ENCODE measurements around the gene TMEM235.

The TMEM235 gene

DNA sequence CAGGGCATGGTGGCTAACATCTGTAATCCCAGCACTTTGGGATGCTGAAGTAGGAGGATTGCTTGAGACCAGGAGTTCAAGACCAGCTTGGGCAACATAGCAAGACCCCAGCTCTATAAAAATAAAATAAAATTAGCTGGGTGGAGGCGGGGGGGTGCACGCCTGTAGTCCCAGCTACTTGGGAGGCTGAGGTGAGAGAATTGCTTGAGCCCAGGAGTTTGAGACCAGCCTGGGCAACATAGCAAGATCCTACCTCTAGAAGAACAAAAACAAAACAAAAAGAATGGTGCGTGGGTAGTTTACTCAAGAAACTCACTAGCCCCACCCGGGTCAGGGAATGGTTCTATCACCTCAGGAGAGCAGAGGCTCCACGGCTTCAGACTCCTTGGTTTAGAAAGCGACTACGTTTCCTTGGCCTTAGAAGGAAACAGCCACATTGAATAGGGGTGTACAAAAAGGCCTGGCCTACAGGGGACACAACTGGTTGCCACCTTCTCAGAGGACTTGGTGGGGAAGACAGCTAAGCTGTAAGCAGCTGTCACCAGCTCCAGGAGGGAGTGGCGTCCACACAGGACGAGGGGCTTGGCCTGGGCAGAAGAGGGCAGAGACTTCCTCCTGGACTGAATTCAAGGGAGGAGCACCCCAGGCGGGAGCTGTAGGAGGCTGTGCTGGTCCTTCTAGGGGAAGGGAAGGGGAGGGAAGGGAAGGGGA lies 45.3 kb upstream of the TMEM235 start:
- H3K27me3 ChIP-seq (ENCODE audit: insufficient read depth, poor library complexity, severe bottlenecking) = no peaks in the 10 kb centered on the region
- H3K36me3 ChIP-seq (ENCODE audit: low read depth) = peaks cover 57% of the 10 kb centered on the region
- DNase-seq (ENCODE audit: low spot score) = peak; percentile 64
- TF ChIP-seq, protein P1, sequence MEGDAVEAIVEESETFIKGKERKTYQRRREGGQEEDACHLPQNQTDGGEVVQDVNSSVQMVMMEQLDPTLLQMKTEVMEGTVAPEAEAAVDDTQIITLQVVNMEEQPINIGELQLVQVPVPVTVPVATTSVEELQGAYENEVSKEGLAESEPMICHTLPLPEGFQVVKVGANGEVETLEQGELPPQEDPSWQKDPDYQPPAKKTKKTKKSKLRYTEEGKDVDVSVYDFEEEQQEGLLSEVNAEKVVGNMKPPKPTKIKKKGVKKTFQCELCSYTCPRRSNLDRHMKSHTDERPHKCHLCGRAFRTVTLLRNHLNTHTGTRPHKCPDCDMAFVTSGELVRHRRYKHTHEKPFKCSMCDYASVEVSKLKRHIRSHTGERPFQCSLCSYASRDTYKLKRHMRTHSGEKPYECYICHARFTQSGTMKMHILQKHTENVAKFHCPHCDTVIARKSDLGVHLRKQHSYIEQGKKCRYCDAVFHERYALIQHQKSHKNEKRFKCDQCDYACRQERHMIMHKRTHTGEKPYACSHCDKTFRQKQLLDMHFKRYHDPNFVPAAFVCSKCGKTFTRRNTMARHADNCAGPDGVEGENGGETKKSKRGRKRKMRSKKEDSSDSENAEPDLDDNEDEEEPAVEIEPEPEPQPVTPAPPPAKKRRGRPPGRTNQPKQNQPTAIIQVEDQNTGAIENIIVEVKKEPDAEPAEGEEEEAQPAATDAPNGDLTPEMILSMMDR (IDR thresholded peaks at IDR 0.05; ENCODE audit: poor library complexity, severe bottlenecking) = no peak
- H3K4me3 ChIP-seq (ENCODE audit: severe bottlenecking) = peak overlapping the region; percentile 49
- H3K9me3 ChIP-seq (ENCODE audit: severe bottlenecking) = no peaks in the 10 kb centered on the region
- peaks cover 19% of the 10 kb centered on the region for H3K4me1 ChIP-seq (ENCODE audit: insufficient read depth, poor library complexity, severe bottlenecking)
- ATAC-seq (ENCODE audit: low read depth) = peak; percentile 37
- H3K27ac ChIP-seq (ENCODE audit: poor library complexity, severe bottlenecking) = peak overlapping the region; percentile 49

- TF ChIP-seq, protein P1 (IDR thresholded peaks at IDR 0.05; ENCODE audit: poor library complexity, severe bottlenecking) = peak; percentile 84
- DNase-seq (ENCODE audit: low spot score) = peak; percentile 96
- H3K4me1 ChIP-seq (ENCODE audit: insufficient read depth, poor library complexity, severe bottlenecking) = peaks cover 19% of the 10 kb centered on the region
Measured at GRCh38 chr17:78186692-78187595, 44.5 kb upstream of the TMEM235 start, which contains the start of the genes AFMID and TK1. Gene AFMID (plus strand): TSS chr17:78187362. CDS start chr17:78187371, 9 bp downstream. Gene TK1 (minus strand): TSS chr17:78187052. CDS start chr17:78186994, 58 bp downstream.

GRCh38 chr17:78196716-78197115 lies 34.7 kb upstream of the TMEM235 start:
- no peaks in the 10 kb centered on the region for H3K27me3 ChIP-seq (ENCODE audit: insufficient read depth, poor library complexity, severe bottlenecking)
- DNase-seq (ENCODE audit: low spot score) = no peak
- peak overlapping the region; percentile 61 for H3K27ac ChIP-seq (ENCODE audit: poor library complexity, severe bottlenecking)
- peaks cover 9% of the 10 kb centered on the region for H3K4me1 ChIP-seq (ENCODE audit: insufficient read depth, poor library complexity, severe bottlenecking)
- no peaks in the 10 kb centered on the region for H3K9me3 ChIP-seq (ENCODE audit: severe bottlenecking)
- ATAC-seq (ENCODE audit: low read depth) = no peak
- H3K36me3 ChIP-seq (ENCODE audit: low read depth) = peaks cover 47% of the 10 kb centered on the region
- TF ChIP-seq, protein P1 (IDR thresholded peaks at IDR 0.05; ENCODE audit: poor library complexity, severe bottlenecking) = no peak
- H3K4me3 ChIP-seq (ENCODE audit: severe bottlenecking) = no peak overlapping the region

More at GRCh38 chr17:78186692-78187595, 44.5 kb upstream of the TMEM235 start, which contains the start of the genes AFMID and TK1:
- Histone ChIP-seq H3K36me3 (ENCODE audit: low read depth) (peaks cover 59% of the 10 kb centered on the region), H3K9me3 (ENCODE audit: severe bottlenecking) (no peaks in the 10 kb centered on the region), H3K27me3 (ENCODE audit: insufficient read depth, poor library complexity, severe bottlenecking) (no peaks in the 10 kb centered on the region), H3K4me3 (ENCODE audit: severe bottlenecking) (peak within 1 kb of the TSS; percentile 49), H3K27ac (ENCODE audit: poor library complexity, severe bottlenecking) (peak within 1 kb of the TSS; percentile 49)
- ATAC-seq (ENCODE audit: low read depth) = peak; percentile 90

DNA sequence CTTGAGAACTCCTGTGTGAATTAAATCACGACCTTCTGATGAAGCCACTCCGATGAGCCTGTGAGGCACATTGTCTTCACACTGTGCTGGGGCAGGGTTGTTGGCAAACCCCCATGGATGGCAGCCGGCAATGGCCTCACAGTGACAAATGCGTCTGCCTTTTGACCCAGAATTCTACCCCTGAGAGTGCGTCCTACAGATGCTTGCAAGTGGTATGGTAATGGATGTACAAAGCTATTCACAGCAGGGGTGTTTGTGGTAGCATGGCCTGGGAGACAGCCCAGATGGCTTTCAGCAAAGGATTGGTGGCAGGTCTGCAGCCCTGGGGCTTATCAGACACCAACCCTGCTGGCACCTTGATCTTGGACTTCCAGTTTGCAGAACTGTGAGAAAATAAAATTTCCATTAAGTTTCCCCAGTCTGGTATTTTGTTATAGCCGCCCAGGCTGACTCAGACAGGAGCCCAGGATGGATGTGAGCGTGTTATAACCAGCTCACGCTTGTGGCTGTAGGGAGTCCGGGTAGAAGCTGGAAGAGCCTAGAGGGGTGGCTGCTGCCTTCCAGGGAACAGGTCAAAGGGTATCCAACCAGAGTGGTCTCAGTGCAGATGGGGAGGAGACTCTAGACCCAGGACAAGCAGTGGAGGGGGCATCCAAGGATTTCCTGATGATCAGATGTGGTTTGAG lies 34.1 kb upstream of the TMEM235 start:
- H3K4me1 ChIP-seq (ENCODE audit: insufficient read depth, poor library complexity, severe bottlenecking) = peaks cover 9% of the 10 kb centered on the region
- DNase-seq (ENCODE audit: low spot score) (no peak), ATAC-seq (ENCODE audit: low read depth) (no peak)
- H3K27ac ChIP-seq (ENCODE audit: poor library complexity, severe bottlenecking) = peak overlapping the region; percentile 61
- H3K36me3 ChIP-seq (ENCODE audit: low read depth) = peaks cover 47% of the 10 kb centered on the region
- no peaks in the 10 kb centered on the region for H3K9me3 ChIP-seq (ENCODE audit: severe bottlenecking)
- H3K27me3 ChIP-seq (ENCODE audit: insufficient read depth, poor library complexity, severe bottlenecking) = no peaks in the 10 kb centered on the region
- TF ChIP-seq, protein P1 (IDR thresholded peaks at IDR 0.05; ENCODE audit: poor library complexity, severe bottlenecking) = no peak
- no peak overlapping the region for H3K4me3 ChIP-seq (ENCODE audit: severe bottlenecking)

Data from RWPE2 (cell line).